ENCODE data around the gene DCTD.

DNA sequence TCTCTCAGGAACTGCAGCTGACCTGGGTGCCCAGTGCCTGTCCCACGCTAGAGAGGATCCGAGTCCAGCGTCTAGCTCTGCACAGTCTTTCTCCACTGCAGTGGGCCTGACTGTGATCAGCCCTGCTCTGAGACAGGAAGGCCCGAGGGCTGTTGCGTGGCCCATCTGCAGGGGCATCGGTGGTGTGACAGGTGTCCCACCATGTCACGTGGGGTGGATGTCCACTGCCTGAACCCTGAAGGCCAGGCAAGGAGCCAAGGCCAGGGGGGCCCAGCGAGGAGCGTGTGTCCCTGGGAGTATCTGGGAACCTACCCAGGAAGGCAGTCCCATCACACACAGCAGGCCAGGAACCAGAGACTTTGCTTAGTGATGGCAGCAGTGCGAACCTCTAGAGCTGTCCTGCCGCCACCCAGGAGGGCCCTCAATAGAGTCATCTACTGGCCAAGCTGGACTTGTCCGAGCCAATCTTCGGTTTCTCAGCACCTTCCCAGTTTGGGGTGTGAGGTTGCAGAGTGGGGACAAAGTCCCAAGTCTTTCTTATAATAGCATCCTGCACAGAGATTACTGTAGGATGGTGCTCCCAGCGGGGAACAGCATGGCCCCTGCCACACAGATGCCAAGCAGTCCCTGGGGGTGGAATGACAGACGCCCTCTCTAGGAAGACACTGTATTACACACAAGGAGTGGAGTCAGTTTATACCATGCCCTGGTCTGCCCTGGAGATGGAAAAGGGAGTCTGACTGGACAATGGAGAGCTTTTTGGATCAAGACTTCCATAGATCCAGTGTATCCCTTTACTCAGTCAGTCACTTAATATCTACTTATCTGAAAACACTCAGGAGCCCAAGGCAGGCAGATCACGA is 38.3 kb downstream of the DCTD start:
- TF ChIP-seq EZH2phosphoT487 (IDR thresholded peaks at IDR 0.05; ENCODE audit: insufficient read depth, low read depth), result no peak
- TF ChIP-seq EZH2 (IDR thresholded peaks at IDR 0.05; ENCODE audit: insufficient read depth, poor library complexity, severe bottlenecking), result no peak
